Measurements from ENCODE around the gene RAMP1. TPM values are rescaled to one million over a fixed set of nuclear protein-coding genes. Genes with fewer than 3 reads are reported as not detected.

The RAMP1 gene
- total RNA-seq, 4 donors from 2014 or later, result 0.78 to 4.2 (median 3.0) TPM

DNA sequence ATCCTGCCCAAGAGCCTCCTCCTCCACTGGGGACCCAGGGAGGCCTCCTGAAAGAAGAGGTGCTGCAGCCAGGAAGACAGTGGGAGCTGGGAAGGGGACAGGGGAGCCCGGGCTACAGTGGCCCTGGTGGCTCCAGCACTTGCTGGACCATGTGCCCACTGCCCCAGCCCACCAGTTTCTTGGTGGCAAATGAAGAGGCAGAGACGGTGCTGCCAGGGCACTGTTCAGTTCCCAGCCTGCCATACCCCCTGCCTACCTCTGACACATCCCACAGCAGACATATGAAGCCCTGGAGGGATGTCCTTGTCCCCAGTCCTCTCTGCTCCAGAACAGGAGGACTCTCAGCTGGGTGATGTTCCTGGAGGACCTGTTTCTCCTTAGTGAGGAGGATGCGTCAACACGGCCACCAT lies 3.7 kb downstream of the RAMP1 start:
- intact Hi-C loops (cut with DNase I), result no loop called here
- peaks cover 6 to 16% of the 10 kb centered on the region in 2 donors for H3K4me1 ChIP-seq

DNA sequence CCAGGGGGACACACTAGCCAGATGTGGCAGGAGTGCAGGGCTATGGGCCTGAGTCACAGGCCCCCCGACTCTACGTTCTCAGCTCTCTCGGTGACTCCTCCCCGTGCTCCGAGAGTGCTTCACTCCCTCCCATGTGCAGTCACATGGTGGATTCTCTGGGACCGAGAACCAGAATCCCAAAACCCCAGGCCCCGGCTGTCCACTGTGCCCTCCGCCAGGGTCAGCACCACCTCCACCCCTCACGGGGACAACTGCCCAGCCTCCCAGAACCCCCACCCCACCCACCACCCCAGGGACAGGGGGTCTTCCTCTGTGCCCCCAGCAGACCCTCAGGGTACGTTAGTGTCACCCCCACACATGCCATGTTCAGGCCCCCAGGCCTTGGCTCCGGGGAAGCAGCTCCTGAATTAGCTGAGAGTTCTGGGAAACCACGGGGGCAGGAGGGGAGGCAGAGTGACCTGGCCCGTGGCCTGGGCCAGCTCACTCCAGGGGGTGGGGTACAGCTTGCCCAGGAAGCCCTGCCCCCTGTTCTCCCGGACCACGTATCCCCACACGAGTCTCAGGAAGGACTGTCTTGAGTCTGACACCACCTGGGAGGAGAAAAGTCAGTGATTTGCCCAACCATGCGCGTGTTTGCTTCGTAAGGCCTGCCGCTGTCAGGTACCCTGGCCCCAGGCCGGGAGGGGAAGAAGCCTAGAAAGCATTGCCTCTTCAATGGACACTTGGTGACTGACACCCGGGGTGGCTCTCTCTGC lies 4.4 kb downstream of the RAMP1 start:
- no peak for DNase-seq
- TF ChIP-seq, protein P1, sequence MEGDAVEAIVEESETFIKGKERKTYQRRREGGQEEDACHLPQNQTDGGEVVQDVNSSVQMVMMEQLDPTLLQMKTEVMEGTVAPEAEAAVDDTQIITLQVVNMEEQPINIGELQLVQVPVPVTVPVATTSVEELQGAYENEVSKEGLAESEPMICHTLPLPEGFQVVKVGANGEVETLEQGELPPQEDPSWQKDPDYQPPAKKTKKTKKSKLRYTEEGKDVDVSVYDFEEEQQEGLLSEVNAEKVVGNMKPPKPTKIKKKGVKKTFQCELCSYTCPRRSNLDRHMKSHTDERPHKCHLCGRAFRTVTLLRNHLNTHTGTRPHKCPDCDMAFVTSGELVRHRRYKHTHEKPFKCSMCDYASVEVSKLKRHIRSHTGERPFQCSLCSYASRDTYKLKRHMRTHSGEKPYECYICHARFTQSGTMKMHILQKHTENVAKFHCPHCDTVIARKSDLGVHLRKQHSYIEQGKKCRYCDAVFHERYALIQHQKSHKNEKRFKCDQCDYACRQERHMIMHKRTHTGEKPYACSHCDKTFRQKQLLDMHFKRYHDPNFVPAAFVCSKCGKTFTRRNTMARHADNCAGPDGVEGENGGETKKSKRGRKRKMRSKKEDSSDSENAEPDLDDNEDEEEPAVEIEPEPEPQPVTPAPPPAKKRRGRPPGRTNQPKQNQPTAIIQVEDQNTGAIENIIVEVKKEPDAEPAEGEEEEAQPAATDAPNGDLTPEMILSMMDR (IDR thresholded peaks at IDR 0.05), result no peak
- no peak for TF ChIP-seq POLR2A (IDR thresholded peaks at IDR 0.05)
- Histone ChIP-seq H3K4me1 (peaks cover 6 to 10% of the 10 kb centered on the region in 2 donors), H3K27ac (no peak overlapping the region), H3K27me3 (no peaks in the 10 kb centered on the region), H3K36me3 (no peaks in the 10 kb centered on the region), H3K4me3 (replicated peaks in 1 of 3) (no peak overlapping the region), H3K9me3 (no peaks in the 10 kb centered on the region)
- WGBS, 2 donors, result 74 to 80% methylated on average over 11 to 18 of the region's 22 CpGs
- intact Hi-C loops (cut with DNase I), result no loop called here

More for the DNA sequence above, 3.7 kb downstream of the RAMP1 start:
- Histone ChIP-seq H3K27me3 (no peaks in the 10 kb centered on the region), H3K36me3 (no peaks in the 10 kb centered on the region), H3K4me3 (replicated peaks in 1 of 3) (no peak overlapping the region), H3K27ac (no peak overlapping the region), H3K9me3 (no peaks in the 10 kb centered on the region)
- DNase-seq, result no peak
- 93 to 95% methylated on average over 2 to 4 of the region's 4 CpGs for WGBS, 2 donors
- TF ChIP-seq, protein P1 (IDR thresholded peaks at IDR 0.05), result no peak
- TF ChIP-seq POLR2A (IDR thresholded peaks at IDR 0.05), result no peak

DNA sequence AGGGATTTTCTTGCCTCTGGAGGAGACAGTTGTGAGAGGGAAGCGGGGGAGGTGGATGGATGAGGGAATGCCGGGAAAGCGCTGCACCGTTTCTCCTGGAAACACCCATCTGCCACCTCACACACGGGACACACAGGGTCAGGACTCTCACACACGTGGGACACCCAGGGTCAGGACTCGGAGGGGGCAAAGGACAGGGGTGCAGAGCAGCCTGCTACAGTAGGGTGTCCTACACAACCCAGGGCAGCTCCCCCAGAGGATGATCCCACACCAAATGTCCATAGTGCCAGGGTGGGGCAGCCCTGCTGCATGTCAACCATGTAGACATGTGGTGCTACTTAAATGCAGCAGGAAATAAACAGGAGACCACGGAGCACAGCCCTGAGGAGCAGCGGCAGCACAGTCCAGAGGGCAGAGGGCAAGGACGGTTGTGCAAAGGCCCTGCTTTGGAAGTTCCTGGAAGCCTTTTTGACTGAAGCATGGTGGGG lies 5.1 kb downstream of the RAMP1 start:
- intact Hi-C loops (cut with DNase I), result no loop called here
- Histone ChIP-seq H3K4me1 (peaks cover 6% of the 10 kb centered on the region in 2 donors), H3K36me3 (no peaks in the 10 kb centered on the region), H3K27ac (no peak overlapping the region), H3K4me3 (replicated peaks in 1 of 3) (no peak overlapping the region), H3K9me3 (no peaks in the 10 kb centered on the region), H3K27me3 (no peaks in the 10 kb centered on the region)
- TF ChIP-seq, protein P1 (IDR thresholded peaks at IDR 0.05), result no peak
- no peak for TF ChIP-seq POLR2A (IDR thresholded peaks at IDR 0.05)
- 80% methylated on average over 9 to 10 of the region's 10 CpGs for WGBS, 2 donors
- no peak for DNase-seq

DNA sequence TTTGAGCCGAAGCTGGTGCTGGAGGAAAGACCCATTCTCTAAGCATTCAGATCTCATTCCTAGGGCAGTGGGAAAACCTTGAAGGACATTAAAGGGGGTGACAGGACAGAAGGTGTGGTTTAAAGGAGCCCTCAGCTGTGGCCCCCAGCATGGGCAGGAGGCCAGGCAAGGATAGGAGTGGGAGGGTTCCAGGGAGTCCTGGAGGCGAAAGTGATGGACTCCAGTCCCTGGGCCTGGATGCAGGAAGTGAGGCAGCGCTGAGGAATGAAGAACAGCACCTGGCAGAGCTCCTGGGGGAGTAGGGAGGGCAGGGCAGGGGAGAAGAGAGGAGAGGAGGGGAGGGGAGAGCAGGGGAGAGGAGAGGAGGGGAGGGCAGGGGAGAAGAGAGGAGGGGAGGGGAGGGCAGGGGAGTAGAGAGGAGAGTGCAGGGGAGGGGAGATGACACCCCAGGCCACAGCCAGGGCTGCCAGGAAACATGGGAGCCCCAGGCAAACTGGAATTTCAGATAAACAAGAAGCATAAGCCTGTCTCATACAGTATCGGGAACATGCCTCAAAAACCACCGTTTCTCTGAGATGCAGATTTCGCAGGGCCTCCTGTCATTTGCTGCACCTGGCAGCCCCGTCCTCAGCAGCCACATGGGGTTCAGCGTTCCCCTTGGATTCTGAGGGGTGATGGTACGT lies 5.7 kb downstream of the RAMP1 start:
- DNase-seq, result no peak
- Histone ChIP-seq H3K9me3 (no peaks in the 10 kb centered on the region), H3K36me3 (no peaks in the 10 kb centered on the region), H3K4me1 (peaks cover 0 to under 1% of the 10 kb centered on the region in 2 donors), H3K27ac (no peak overlapping the region), H3K4me3 (replicated peaks in 1 of 3) (no peak overlapping the region), H3K27me3 (no peaks in the 10 kb centered on the region)
- intact Hi-C loops (cut with DNase I), result no loop called here
- WGBS, 2 donors, result 82 to 84% methylated on average over 9 of the region's 9 CpGs
- TF ChIP-seq, protein P1 (IDR thresholded peaks at IDR 0.05), result no peak
- TF ChIP-seq POLR2A (IDR thresholded peaks at IDR 0.05), result no peak

DNA sequence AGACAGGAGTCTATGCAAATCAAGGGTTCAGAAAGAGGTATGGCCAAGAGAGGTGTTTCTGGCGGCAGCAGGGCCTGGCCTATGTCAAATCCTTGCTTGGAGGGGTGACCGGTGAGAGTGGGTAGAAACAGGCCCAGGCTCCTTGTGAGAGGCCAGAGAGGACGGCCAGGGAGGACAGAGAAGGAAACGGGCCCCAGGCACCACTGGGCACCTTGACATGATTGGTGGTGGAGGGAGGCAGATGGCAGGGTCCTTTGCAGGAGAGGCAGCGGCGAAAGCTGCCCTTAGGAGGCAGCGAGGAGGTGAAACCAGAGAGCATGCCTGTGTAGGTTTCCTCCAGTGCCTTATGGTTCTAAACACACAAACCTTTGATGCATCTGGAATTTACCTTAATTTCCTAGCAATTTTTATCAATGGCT lies 6.2 kb downstream of the RAMP1 start:
- H3K4me1 ChIP-seq, result no peaks in the 10 kb centered on the region
- H3K36me3 ChIP-seq, result no peaks in the 10 kb centered on the region
- no peak overlapping the region for H3K4me3 ChIP-seq (replicated peaks in 1 of 3)
- DNase-seq, result no peak
- H3K9me3 ChIP-seq, result no peaks in the 10 kb centered on the region
- WGBS, 2 donors, result 92 to 96% methylated on average over 7 of the region's 7 CpGs
- H3K27me3 ChIP-seq, result no peaks in the 10 kb centered on the region
- no peak for TF ChIP-seq POLR2A (IDR thresholded peaks at IDR 0.05)
- TF ChIP-seq, protein P1 (IDR thresholded peaks at IDR 0.05), result no peak
- intact Hi-C loops (cut with DNase I), result no loop called here
- H3K27ac ChIP-seq, result no peak overlapping the region

All from thyroid gland (tissue), 4 donors.